ENCODE results near the gene SCMH1.
"Not testable (repeated sequence)": the region's sequence is repeated elsewhere in the genome, so short reads cannot be mapped to it uniquely, and the experiment has no call there.

The SCMH1 gene

GRCh38 chr1:41144285-41144684, 97.8 kb downstream of the SCMH1 start:
- Histone ChIP-seq H3K9me3 (replicated peaks in 1 of 11) (peaks cover 33 to 44% (median 39%) of the 10 kb centered on the region in 11 experiments), H3K36me3 (peaks cover 42 to 100% (median 82%) of the 10 kb centered on the region in 11 experiments), H3K4me1 (no peaks in the 10 kb centered on the region), H3K27ac (no peak overlapping the region), H3K27me3 (no peaks in the 10 kb centered on the region), H3K9ac (no peak overlapping the region), H3K4me3 (no peak overlapping the region), H3K4me2 (no peak overlapping the region), H4K20me1 (no peaks in the 10 kb centered on the region)
- no peak for TF ChIP-seq Cebpa-rat (IDR thresholded peaks at IDR 0.05)

GRCh38 chr1:41138549-41138948, 103.6 kb downstream of the SCMH1 start:
- H3K4me1 ChIP-seq, result no peaks in the 10 kb centered on the region
- H3K36me3 ChIP-seq, result peaks cover 69 to 100% (median 94%) of the 10 kb centered on the region in 11 experiments
- no peak overlapping the region for H3K9ac ChIP-seq
- H3K27ac ChIP-seq, result no peak overlapping the region
- TF ChIP-seq Cebpa-rat (IDR thresholded peaks at IDR 0.05), result no peak
- no peaks in the 10 kb centered on the region for H4K20me1 ChIP-seq
- H3K4me2 ChIP-seq, result no peak overlapping the region
- H3K27me3 ChIP-seq, result no peaks in the 10 kb centered on the region
- H3K4me3 ChIP-seq, result no peak overlapping the region
- peaks cover 42 to 68% (median 56%) of the 10 kb centered on the region in 11 experiments for H3K9me3 ChIP-seq (replicated peaks in 1 of 11)

DNA sequence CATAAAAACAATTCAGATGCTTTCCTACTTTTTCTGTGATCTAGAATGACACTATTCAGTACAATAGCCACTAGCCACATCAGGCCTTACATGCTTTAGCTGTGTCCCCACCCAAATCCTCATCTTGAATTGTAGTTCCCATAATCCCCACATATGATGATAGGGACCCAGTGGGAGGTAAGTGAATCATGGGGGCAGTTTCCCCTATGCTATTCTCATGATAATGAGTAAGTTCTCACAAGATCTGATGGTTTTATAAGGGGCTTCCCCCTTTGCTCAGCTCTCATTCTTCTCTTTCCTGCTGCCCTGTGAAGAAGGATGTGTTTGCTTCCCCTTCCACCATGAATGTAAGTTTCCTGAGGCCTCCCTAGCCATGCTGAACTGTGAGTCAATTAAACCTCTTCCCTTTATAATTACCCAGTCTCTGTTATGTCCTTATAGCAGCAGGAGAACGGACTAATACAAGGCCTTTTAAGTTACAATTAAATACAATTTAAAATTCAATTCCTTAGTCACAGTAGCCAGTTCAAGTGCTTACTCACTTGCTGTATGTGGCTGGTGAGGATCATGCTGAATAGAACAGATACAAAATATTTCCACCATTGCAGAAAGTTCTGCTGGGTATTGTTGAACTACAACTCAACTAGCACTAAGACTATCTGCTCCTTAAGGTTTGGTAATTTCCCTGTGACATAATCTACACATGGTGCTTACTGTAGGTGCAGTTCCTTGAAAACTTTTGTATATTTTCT, 106.7 kb downstream of the SCMH1 start:
- Histone ChIP-seq H3K36me3 (peaks cover 40 to 100% (median 86%) of the 10 kb centered on the region in 11 experiments), H3K9ac (no peak overlapping the region), H3K4me3 (no peak overlapping the region), H3K27me3 (no peaks in the 10 kb centered on the region), H3K27ac (no peak overlapping the region), H3K4me2 (no peak overlapping the region), H3K4me1 (no peaks in the 10 kb centered on the region), H3K9me3 (replicated peaks in 1 of 11) (peaks cover 27 to 57% (median 39%) of the 10 kb centered on the region in 11 experiments), H4K20me1 (no peaks in the 10 kb centered on the region)
- no peak for TF ChIP-seq Cebpa-rat (IDR thresholded peaks at IDR 0.05)

GRCh38 chr1:41134325-41134724, 107.8 kb downstream of the SCMH1 start:
- not testable (repeated sequence) for H3K27me3 ChIP-seq, H3K9ac ChIP-seq, H4K20me1 ChIP-seq, H3K4me3 ChIP-seq, H3K27ac ChIP-seq, H3K4me2 ChIP-seq, H3K4me1 ChIP-seq
- peaks cover 33 to 96% (median 82%) of the 10 kb centered on the region in 11 experiments for H3K36me3 ChIP-seq
- peaks cover 22 to 51% (median 34%) of the 10 kb centered on the region in 11 experiments for H3K9me3 ChIP-seq (replicated peaks in 1 of 11)

- Histone ChIP-seq H3K36me3 (peaks cover 10 to 93% (median 66%) of the 10 kb centered on the region in 11 experiments; a peak in 21 of 22 replicates), H4K20me1 (no peaks in the 10 kb centered on the region), H3K27ac (no peak overlapping the region), H3K4me2 (peak overlapping the region in 2 of 11 experiments; percentile 6 to 31; a peak in 4 of 22 replicates), H3K4me3 (no peak overlapping the region), H3K4me1 (peaks cover 0 to 15% (median 0%) of the 10 kb centered on the region in 10 experiments; a peak in 5 of 20 replicates), H3K27me3 (no peaks in the 10 kb centered on the region), H3K9ac (no peak overlapping the region; a peak in 1 of 22 replicates), H3K9me3 (replicated peaks in 1 of 11) (no peaks in the 10 kb centered on the region)
- TF ChIP-seq Cebpa-rat (IDR thresholded peaks at IDR 0.05), result no peak
Measured at GRCh38 chr1:41122851-41123518, 119.1 kb downstream of the SCMH1 start.

DNA sequence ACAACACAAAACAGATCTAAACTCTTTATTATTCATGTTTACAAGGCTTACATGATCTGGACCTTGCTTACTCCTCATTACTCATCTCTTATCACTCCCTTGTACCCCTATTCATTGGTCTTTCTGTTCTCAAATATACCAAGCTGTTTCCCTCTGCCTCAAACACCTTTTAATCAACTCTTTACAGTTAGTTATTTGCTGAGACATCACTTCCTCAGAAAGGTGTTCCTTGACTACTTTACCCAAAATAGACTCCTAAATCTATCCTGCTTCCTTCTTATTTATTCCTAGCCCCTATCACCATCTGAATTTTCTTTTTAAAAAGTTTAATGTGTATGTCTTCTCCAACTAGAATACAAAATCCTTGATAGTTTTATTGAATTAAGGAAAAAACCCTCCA, 120.0 kb downstream of the SCMH1 start:
- Histone ChIP-seq H3K4me3 (no peak overlapping the region), H3K9ac (no peak overlapping the region), H3K9me3 (replicated peaks in 1 of 11) (no peaks in the 10 kb centered on the region), H3K4me2 (no peak overlapping the region), H4K20me1 (no peaks in the 10 kb centered on the region), H3K4me1 (peaks cover 0 to 9% (median 0%) of the 10 kb centered on the region in 10 experiments; a peak in 5 of 20 replicates), H3K27me3 (no peaks in the 10 kb centered on the region), H3K27ac (no peak overlapping the region), H3K36me3 (peaks cover 16 to 93% (median 68%) of the 10 kb centered on the region in 11 experiments)
- TF ChIP-seq Cebpa-rat (IDR thresholded peaks at IDR 0.05), result no peak

GRCh38 chr1:41118645-41119044, 123.5 kb downstream of the SCMH1 start:
- Histone ChIP-seq H3K4me3 (no peak overlapping the region), H3K27me3 (no peaks in the 10 kb centered on the region), H3K4me2 (no peak overlapping the region), H3K27ac (no peak overlapping the region), H3K4me1 (peaks cover 0 to 7% (median 0%) of the 10 kb centered on the region in 10 experiments; a peak in 5 of 20 replicates), H3K36me3 (peaks cover 39 to 98% (median 83%) of the 10 kb centered on the region in 11 experiments), H3K9ac (no peak overlapping the region), H3K9me3 (replicated peaks in 1 of 11) (no peaks in the 10 kb centered on the region), H4K20me1 (no peaks in the 10 kb centered on the region)
- TF ChIP-seq Cebpa-rat (IDR thresholded peaks at IDR 0.05), result no peak

DNA sequence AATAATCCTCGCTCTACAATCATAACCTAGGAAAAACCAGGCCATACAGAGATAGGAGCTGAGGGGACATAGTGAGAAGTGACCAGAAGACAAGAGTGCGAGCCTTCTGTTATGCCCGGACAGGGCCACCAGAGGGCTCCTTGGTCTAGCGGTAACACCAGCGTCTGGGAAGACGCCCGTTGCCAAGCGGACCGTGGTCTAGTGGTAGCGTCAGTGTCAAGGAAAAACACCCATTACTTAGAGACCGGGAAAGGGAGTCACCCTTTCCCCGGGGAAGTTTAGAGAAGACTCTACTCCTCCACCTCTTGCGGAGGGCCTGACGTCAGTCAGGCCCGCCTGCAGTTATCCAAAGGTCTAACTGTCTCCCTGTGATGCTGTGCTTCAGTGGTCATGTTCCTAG, 124.9 kb downstream of the SCMH1 start:
- not testable (repeated sequence) for H3K9me3 ChIP-seq (replicated peaks in 1 of 11); H3K4me3 ChIP-seq

DNA sequence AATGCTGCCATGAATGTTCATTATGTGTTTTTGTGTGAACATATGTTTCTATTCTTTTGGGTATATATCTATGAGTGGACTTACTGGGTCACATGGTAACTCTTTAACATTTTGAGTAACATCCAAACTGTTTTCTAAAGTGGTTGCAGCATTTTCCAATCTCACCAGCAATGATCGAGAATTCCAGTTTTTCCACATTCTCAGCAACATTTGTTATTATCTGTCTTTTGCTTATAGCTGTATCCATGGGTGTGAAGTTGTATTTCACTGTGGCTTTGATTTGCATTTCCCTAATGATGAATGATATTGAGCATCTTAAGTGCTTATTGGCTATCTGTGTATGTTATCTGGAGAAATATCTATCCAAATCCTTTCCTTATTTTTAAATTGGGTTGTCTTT, 131.4 kb downstream of the SCMH1 start:
- H4K20me1 ChIP-seq, result no peaks in the 10 kb centered on the region
- H3K27ac ChIP-seq, result no peak overlapping the region
- H3K4me1 ChIP-seq, result peaks cover 0 to 18% (median 0%) of the 10 kb centered on the region in 10 experiments; a peak in 6 of 20 replicates
- no peaks in the 10 kb centered on the region for H3K27me3 ChIP-seq
- no peak overlapping the region for H3K9ac ChIP-seq
- no peak overlapping the region for H3K4me3 ChIP-seq
- no peak for TF ChIP-seq Cebpa-rat (IDR thresholded peaks at IDR 0.05)
- no peaks in the 10 kb centered on the region for H3K9me3 ChIP-seq (replicated peaks in 1 of 11)
- H3K4me2 ChIP-seq, result no peak overlapping the region
- H3K36me3 ChIP-seq, result peaks cover 35 to 99% (median 89%) of the 10 kb centered on the region in 11 experiments

More for the DNA sequence above, 124.9 kb downstream of the SCMH1 start:
- not testable (repeated sequence) for H3K4me2 ChIP-seq, H4K20me1 ChIP-seq, H3K9ac ChIP-seq, H3K4me1 ChIP-seq, H3K27me3 ChIP-seq, H3K27ac ChIP-seq
- peaks cover 46 to 100% (median 82%) of the 10 kb centered on the region in 11 experiments for H3K36me3 ChIP-seq
